GM10266 (cell line): Measurements from ENCODE around the gene RIC8B.
"Not testable (repeated sequence)": the region's sequence is repeated elsewhere in the genome, so short reads cannot be mapped to it uniquely, and the experiment has no call there.

Experiments used
- DNase-seq: peaks from one replicate; pipeline ENCODE4 v3.0.0; 2012; ENCODE audit errors: extremely low spot score
- CTCF ChIP-seq: IDR thresholded peaks from 2 replicates; pipeline ENCODE4 v1.5.1; 2012; ENCODE audit warnings: mild to moderate bottlenecking, low read depth; ENCODE audit not compliant: control insufficient read depth, insufficient read depth; ENCODE audit errors: missing control alignments

Gene RIC8B

GRCh38 chr12:106918746-106919145, 144.3 kb downstream of the RIC8B start:
- peak; percentile 68 for TF ChIP-seq CTCF
- DNase-seq, result no peak

- TF ChIP-seq CTCF, result peak; percentile 68
- no peak for DNase-seq
These were observed 145.5 kb downstream of the RIC8B start for GRCh38 chr12:106919910-106920544.

GRCh38 chr12:106921976-106922375, 147.5 kb downstream of the RIC8B start:
- DNase-seq, result not testable (repeated sequence)

GRCh38 chr12:106923594-106923993, 149.1 kb downstream of the RIC8B start:
- not testable (repeated sequence) for DNase-seq

- no peak for TF ChIP-seq CTCF
- DNase-seq, result no peak
These were observed 149.9 kb downstream of the RIC8B start for GRCh38 chr12:106924268-106924861.

GRCh38 chr12:106926657-106927056, 152.2 kb downstream of the RIC8B start:
- no peak for TF ChIP-seq CTCF
- no peak for DNase-seq

GRCh38 chr12:106934277-106934676, 159.8 kb downstream of the RIC8B start:
- no peak for TF ChIP-seq CTCF
- no peak for DNase-seq
